A673 (cell line): ENCODE data around the gene RAB4A. TPM values are rescaled to one million over a fixed set of nuclear protein-coding genes. Genes with fewer than 3 reads are reported as not detected.

Source experiments
- BruUV-seq: library from RNA; stranded (reverse); fragments of 400-500 nt; replicated peaks from 2 replicates; lab custom pipeline; 2021; lab: Mats Ljungman, UMichigan
- CTCF ChIA-PET: fragments of 300-600 bp; sonication (Branson Sonifier 250); formaldehyde crosslinking; loops from one replicate; lab custom pipeline; 2022; ENCODE audit warnings: antibody characterized with exemption; lab: Charles Lee
- POLR2A ChIA-PET: fragments of 300-600 bp; sonication (Branson Sonifier 250); formaldehyde crosslinking; loops from one replicate; lab custom pipeline; 2022; ENCODE audit warnings: antibody characterized with exemption; ENCODE audit not compliant: low non-redundant PET; lab: Charles Lee
- DNase-seq: peaks from one replicate; pipeline ENCODE4 v3.0.0-alpha.2; 2015; ENCODE audit warnings: low spot score
- H3K27ac ChIP-seq: fragments of 200-600 bp; sonication (generic); 2 replicates; pipeline ENCODE4 v1.5.1; 2016; ENCODE audit warnings: mixed run types, low read depth, mild to moderate bottlenecking, mixed read lengths, antibody characterized with exemption, low read length; ENCODE audit not compliant: poor library complexity, severe bottlenecking
- H3K27me3 ChIP-seq: fragments of 200-600 bp; sonication (generic); replicated peaks from 2 replicates; pipeline ENCODE4 v1.6.1; 2017; ENCODE audit warnings: mixed run types, low read depth, mild to moderate bottlenecking, mixed read lengths, antibody characterized with exemption, low read length; ENCODE audit not compliant: insufficient read depth, poor library complexity
- H3K36me3 ChIP-seq: fragments of 200-600 bp; sonication (generic); 2 replicates; pipeline ENCODE4 v1.6.1; 2016; ENCODE audit warnings: mixed run types, mild to moderate bottlenecking, mixed read lengths, antibody characterized with exemption, low read length; ENCODE audit not compliant: insufficient read depth, poor library complexity, severe bottlenecking
- H3K4me1 ChIP-seq: fragments of 200-600 bp; sonication (generic); 2 replicates; pipeline ENCODE4 v1.6.1; 2017; ENCODE audit warnings: mixed run types, mild to moderate bottlenecking, mixed read lengths, antibody characterized with exemption, low read length; ENCODE audit not compliant: insufficient read depth, poor library complexity, severe bottlenecking
- H3K4me3 ChIP-seq: fragments of 200-600 bp; sonication (generic); 2 replicates; pipeline ENCODE4 v1.5.1; 2016; ENCODE audit warnings: low read depth, mixed run types, mild to moderate bottlenecking, mixed read lengths, low read length; ENCODE audit not compliant: poor library complexity, severe bottlenecking
- H3K9me3 ChIP-seq: fragments of 200-600 bp; sonication (generic); 2 replicates; pipeline ENCODE4 v1.6.1; 2016; ENCODE audit warnings: mixed run types, low read depth, mild to moderate bottlenecking, mixed read lengths, antibody characterized with exemption, low read length; ENCODE audit not compliant: poor library complexity, severe bottlenecking
- EZH2 ChIP-seq: fragments of 200-600 bp; sonication (generic); IDR thresholded peaks from 2 replicates; pipeline ENCODE4 v1.6.1; 2017; ENCODE audit warnings: borderline replicate concordance, low read depth, mild to moderate bottlenecking, mixed read lengths, antibody characterized with exemption, low read length; ENCODE audit not compliant: poor library complexity, severe bottlenecking
- intact Hi-C: fragments of 100-400 bp; cut with micrococcal nuclease; formaldehyde crosslinking; loops from one replicate; pipeline ENCODE4 v1.10.0; 2022; ENCODE audit not compliant: unreplicated experiment
- total RNA-seq: library from RNA; stranded (reverse); gene quantifications from 2 replicates; pipeline ENCODE4 v1.2.3, GENCODE V29; 2021
- TF ChIP-seq, protein P1 (sequence below): fragments of 300-800, 200-600 bp; sonication (generic); conservative IDR thresholded peaks from 2 replicates; pipeline ENCODE4 v1.5.1; 2017; ENCODE audit warnings: low read depth, mild to moderate bottlenecking, antibody characterized with exemption, low read length, moderate library complexity, mixed read lengths

RAB4A gene
- total RNA-seq, 1 experiment from 2014 or later: 51.6 TPM

DNA sequence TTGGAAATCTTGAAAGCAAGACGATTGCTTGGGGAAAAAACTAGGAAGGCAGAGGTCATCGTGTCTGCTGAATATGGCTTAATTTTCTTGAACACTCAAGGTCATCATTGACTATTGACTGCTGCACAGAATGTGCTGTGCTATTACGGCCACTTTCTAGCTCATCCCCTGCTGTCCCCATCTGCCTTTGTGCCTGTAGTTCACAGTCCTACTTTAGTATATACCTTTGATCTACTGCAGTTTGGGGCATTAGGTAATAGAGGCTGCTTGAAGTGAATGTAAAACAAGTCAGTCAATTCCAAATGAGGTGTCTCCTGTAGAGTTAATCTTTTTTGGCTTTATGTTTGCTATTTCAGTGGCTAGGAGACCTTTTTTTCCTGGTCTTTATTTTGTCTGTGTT, 8.3 kb downstream of the RAB4A start:
- TF ChIP-seq, protein P1, sequence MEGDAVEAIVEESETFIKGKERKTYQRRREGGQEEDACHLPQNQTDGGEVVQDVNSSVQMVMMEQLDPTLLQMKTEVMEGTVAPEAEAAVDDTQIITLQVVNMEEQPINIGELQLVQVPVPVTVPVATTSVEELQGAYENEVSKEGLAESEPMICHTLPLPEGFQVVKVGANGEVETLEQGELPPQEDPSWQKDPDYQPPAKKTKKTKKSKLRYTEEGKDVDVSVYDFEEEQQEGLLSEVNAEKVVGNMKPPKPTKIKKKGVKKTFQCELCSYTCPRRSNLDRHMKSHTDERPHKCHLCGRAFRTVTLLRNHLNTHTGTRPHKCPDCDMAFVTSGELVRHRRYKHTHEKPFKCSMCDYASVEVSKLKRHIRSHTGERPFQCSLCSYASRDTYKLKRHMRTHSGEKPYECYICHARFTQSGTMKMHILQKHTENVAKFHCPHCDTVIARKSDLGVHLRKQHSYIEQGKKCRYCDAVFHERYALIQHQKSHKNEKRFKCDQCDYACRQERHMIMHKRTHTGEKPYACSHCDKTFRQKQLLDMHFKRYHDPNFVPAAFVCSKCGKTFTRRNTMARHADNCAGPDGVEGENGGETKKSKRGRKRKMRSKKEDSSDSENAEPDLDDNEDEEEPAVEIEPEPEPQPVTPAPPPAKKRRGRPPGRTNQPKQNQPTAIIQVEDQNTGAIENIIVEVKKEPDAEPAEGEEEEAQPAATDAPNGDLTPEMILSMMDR: no peak
- no peak for TF ChIP-seq EZH2
- intact Hi-C loops: no loop called here
- Histone ChIP-seq H3K27me3 (no peaks in the 10 kb centered on the region), H3K4me1 (no peaks in the 10 kb centered on the region), H3K27ac (no peak overlapping the region), H3K9me3 (peaks cover 7% of the 10 kb centered on the region), H3K4me3 (no peak overlapping the region), H3K36me3 (no peaks in the 10 kb centered on the region)
- ChIA-PET POLR2A (no interaction called here), CTCF (no interaction called here)
- no TSS peak for BruUV-seq
- no peak for DNase-seq

DNA sequence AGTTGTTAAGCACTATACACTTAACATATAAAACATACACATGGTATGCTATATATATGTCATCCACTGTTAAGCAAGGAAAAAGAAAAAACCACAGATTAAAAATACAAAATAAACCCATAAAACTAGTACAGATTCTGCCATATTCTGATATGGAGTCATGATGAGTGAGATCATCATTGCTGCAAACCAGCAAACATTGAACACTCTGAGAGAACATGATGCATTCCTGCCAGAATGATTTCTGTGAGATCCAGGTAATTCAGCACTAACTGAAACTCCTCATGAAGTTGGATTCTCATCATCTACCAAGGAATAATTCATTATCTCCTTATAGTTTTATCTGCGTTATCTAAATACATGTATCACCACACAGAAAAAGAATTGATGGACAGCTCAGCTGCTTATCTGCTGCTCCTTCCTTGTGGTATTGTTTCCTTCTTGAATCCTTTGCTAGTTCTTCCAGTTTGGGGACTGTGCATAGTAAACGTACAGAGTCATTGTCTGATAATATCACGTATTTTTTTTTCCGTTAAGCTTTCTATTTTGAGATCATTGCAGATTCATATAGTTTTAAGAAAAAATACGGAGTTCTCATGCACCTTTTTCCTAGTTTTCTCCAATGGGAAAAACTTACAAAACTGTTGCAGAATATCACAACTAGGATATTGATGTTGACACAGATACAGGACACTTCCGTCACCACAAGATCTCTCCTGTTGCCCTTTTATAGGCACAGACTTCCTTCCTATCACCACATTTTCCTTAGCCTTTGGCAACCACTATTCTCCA, 9.3 kb downstream of the RAB4A start:
- H3K4me3 ChIP-seq: no peak overlapping the region
- H3K4me1 ChIP-seq: no peaks in the 10 kb centered on the region
- CTCF ChIA-PET: no interaction called here
- TF ChIP-seq, protein P1: no peak
- no peak for TF ChIP-seq EZH2
- H3K27ac ChIP-seq: no peak overlapping the region
- POLR2A ChIA-PET: no interaction called here
- peaks cover 7% of the 10 kb centered on the region for H3K9me3 ChIP-seq
- no peak for DNase-seq
- intact Hi-C loops: no loop called here
- no peaks in the 10 kb centered on the region for H3K36me3 ChIP-seq
- H3K27me3 ChIP-seq: no peaks in the 10 kb centered on the region
- no TSS peak for BruUV-seq

DNA sequence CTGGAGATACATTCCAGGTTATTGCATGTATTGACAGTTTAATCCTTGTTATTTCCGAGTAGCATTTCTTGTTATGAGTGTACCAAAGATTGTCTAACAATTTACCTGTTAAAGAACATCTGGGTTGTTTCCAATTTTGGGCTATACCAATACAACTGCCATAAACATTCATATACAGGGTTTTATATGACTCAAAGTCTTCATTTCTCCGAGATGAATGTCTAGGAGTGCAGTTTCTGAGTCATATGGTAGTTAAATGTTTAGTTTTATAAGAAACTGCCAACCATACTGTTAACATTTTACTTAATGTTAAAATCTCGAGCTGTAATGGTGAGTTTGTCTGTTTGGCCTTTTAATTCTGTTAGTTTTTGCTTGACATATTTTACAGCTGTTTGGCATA, 10.0 kb downstream of the RAB4A start:
- ChIA-PET CTCF (no interaction called here), POLR2A (no interaction called here)
- Histone ChIP-seq H3K36me3 (no peaks in the 10 kb centered on the region), H3K27ac (no peak overlapping the region), H3K4me3 (no peak overlapping the region), H3K9me3 (peaks cover 7% of the 10 kb centered on the region), H3K4me1 (no peaks in the 10 kb centered on the region), H3K27me3 (no peaks in the 10 kb centered on the region)
- TF ChIP-seq, protein P1: no peak
- no peak for TF ChIP-seq EZH2
- no peak for DNase-seq
- BruUV-seq: no TSS peak
- intact Hi-C loops: no loop called here
